Testis (tissue), 3 donors: ENCODE results near the gene CD69. TPM values are rescaled to one million over a fixed set of nuclear protein-coding genes. Genes with fewer than 3 reads are reported as not detected.

Experiments
- DNase-seq: peaks from one replicate; pipeline ENCODE4 v3.0.0-alpha.2; 2019
- H3K27ac ChIP-seq, 2 donors: fragments of 200-600 bp; sonication (generic); one replicate each; pipeline ENCODE4 v1.5.1; 2019
- H3K27me3 ChIP-seq: fragments of 200-600 bp; sonication (generic); one replicate; pipeline ENCODE4 v1.5.1; 2019
- H3K36me3 ChIP-seq: fragments of 200-600 bp; sonication (generic); one replicate; pipeline ENCODE4 v1.5.1; 2017; ENCODE audit warnings: low read depth; ENCODE audit errors: missing control alignments
- H3K4me1 ChIP-seq: fragments of 200-600 bp; sonication (generic); one replicate; pipeline ENCODE4 v1.5.1; 2019
- H3K4me3 ChIP-seq, 2 donors: fragments of 200-600 bp; sonication (generic); one replicate each; pipeline ENCODE4 v1.5.1; 2017 to 2019
- H3K9me3 ChIP-seq: fragments of 200-600 bp; sonication (generic); one replicate; pipeline ENCODE4 v1.5.1; 2017
- CTCF ChIP-seq, 3 experiments: fragments of 450-650 bp in 2 of 3; fragments of 200-600 bp in 1 of 3; sonication (generic) in 1 of 3; IDR thresholded peaks; one replicate each; pipeline ENCODE4 v1.5.1; 2016 to 2019; ENCODE audit warnings: antibody characterized with exemption in 3 of 3, mild to moderate bottlenecking in 2 of 3, moderate library complexity in 1 of 3
- POLR2A ChIP-seq: fragments of 450-650 bp; IDR thresholded peaks from one replicate; pipeline ENCODE4 v1.6.1; 2017; ENCODE audit warnings: antibody characterized with exemption, mild to moderate bottlenecking, moderate library complexity
- WGBS, 2 donors: methylation state at CpG; one replicate each; pipeline ENCODE4 v1.1.5; 2018; 5-methylcytosine and 5-hydroxymethylcytosine counted together
- intact Hi-C: fragments of 100-400 bp; cut with DNase I; formaldehyde crosslinking; loops from one replicate; pipeline ENCODE4 v1.15.1; 2023; ENCODE audit warnings: low total_unique reads
- polyA plus RNA-seq: library from polyadenylated mRNA; stranded (reverse); fragments of 350-450 nt; fragmentation: Illumina TruSeq; extraction: RNeasy Lipid Tissue Mini Kit (QIAGEN cat#74804); gene quantifications from one replicate; pipeline ENCODE4 v1.2.3, GENCODE V29; 2014; ENCODE audit warnings: low read depth, low replicate concordance; ENCODE audit not compliant: insufficient read depth
- total RNA-seq, 2 donors: library from RNA; depleted of rRNA; stranded (reverse); fragments of >200 nt; gene quantifications; one replicate each; pipeline ENCODE4 v1.2.3, GENCODE V29; 2016

The CD69 gene
- total and polyA plus RNA-seq, 3 donors from 2014 or later: 2.1 to 3.3 (median 3.0) TPM

GRCh38 chr12:9784326-9784725 lies 23.6 kb upstream of the CD69 start:
- Histone ChIP-seq H3K27ac (no peak overlapping the region), H3K27me3 (no peaks in the 10 kb centered on the region), H3K36me3 (no peaks in the 10 kb centered on the region), H3K4me1 (peaks cover 4% of the 10 kb centered on the region), H3K4me3 (no peak overlapping the region), H3K9me3 (no peaks in the 10 kb centered on the region)
- no peak for TF ChIP-seq POLR2A
- TF ChIP-seq CTCF (IDR thresholded peaks at IDR 0.05): no peak
- DNase-seq: no peak
- intact Hi-C loops: no loop called here
- 66 to 77% methylated on average over 2 of the region's 2 CpGs for WGBS, 2 donors

GRCh38 chr12:9782547-9783382 lies 22.1 kb upstream of the CD69 start:
- TF ChIP-seq POLR2A (no peak), CTCF (IDR thresholded peaks at IDR 0.05) (no peak)
- peaks cover 4% of the 10 kb centered on the region for H3K4me1 ChIP-seq
- H3K27ac ChIP-seq: no peak overlapping the region
- 67 to 72% methylated on average over 7 of the region's 7 CpGs for WGBS, 2 donors
- no peak for DNase-seq
- intact Hi-C loops: no loop called here
- no peaks in the 10 kb centered on the region for H3K27me3 ChIP-seq
- H3K36me3 ChIP-seq: no peaks in the 10 kb centered on the region
- no peak overlapping the region for H3K4me3 ChIP-seq
- no peaks in the 10 kb centered on the region for H3K9me3 ChIP-seq

GRCh38 chr12:9781360-9781759 lies 20.7 kb upstream of the CD69 start:
- TF ChIP-seq POLR2A (no peak), CTCF (IDR thresholded peaks at IDR 0.05) (no peak)
- H3K27me3 ChIP-seq: no peaks in the 10 kb centered on the region
- no peak overlapping the region for H3K4me3 ChIP-seq
- H3K36me3 ChIP-seq: no peaks in the 10 kb centered on the region
- no peak overlapping the region for H3K27ac ChIP-seq
- H3K4me1 ChIP-seq: no peaks in the 10 kb centered on the region
- WGBS, 2 donors: 90 to 97% methylated on average over 2 of the region's 2 CpGs
- DNase-seq: no peak
- intact Hi-C loops: no loop called here
- H3K9me3 ChIP-seq: no peaks in the 10 kb centered on the region

- H3K4me3 ChIP-seq: no peak overlapping the region
- intact Hi-C loops: no loop called here
- H3K9me3 ChIP-seq: no peaks in the 10 kb centered on the region
- TF ChIP-seq CTCF (IDR thresholded peaks at IDR 0.05): no peak
- TF ChIP-seq POLR2A: no peak
- no peak overlapping the region for H3K27ac ChIP-seq
- DNase-seq: no peak
- WGBS, 2 donors: 78 to 87% methylated on average over 4 of the region's 4 CpGs
- no peaks in the 10 kb centered on the region for H3K36me3 ChIP-seq
- H3K4me1 ChIP-seq: no peaks in the 10 kb centered on the region
- no peaks in the 10 kb centered on the region for H3K27me3 ChIP-seq
Observed at GRCh38 chr12:9779209-9779608, 18.5 kb upstream of the CD69 start.

- TF ChIP-seq CTCF (IDR thresholded peaks at IDR 0.05): no peak
- Histone ChIP-seq H3K4me3 (no peak overlapping the region), H3K4me1 (no peaks in the 10 kb centered on the region), H3K9me3 (no peaks in the 10 kb centered on the region), H3K27ac (no peak overlapping the region), H3K27me3 (no peaks in the 10 kb centered on the region), H3K36me3 (no peaks in the 10 kb centered on the region)
- no peak for DNase-seq
- WGBS, 2 donors: 63 to 77% methylated on average over 3 of the region's 3 CpGs
- intact Hi-C loops: no loop called here
Observed at GRCh38 chr12:9776781-9777180, 16.1 kb upstream of the CD69 start.
